SK-N-SH treated with all-trans-retinoic acid at 6 μM for 48 hours (cell line): ENCODE data around the gene TMEM232.

Experiments used
- ATAC-seq: fragments of 200-7000 bp; cut with Tn5 transposase; 3 replicates; pipeline ENCODE4 v1.9.1; 2020; ENCODE audit warnings: mild to moderate bottlenecking, moderate library complexity
- ARNTL ChIP-seq: fragments of 450-650 bp; formaldehyde crosslinking; IDR thresholded peaks from 2 replicates; pipeline ENCODE4 v1.5.0; 2020; ENCODE audit warnings: low read depth, mild to moderate bottlenecking, moderate library complexity, borderline replicate concordance
- CREB5 ChIP-seq: fragments of 250-450 bp; sonication (Bioruptor Pico); IDR thresholded peaks from 2 replicates; pipeline ENCODE4 v1.5.1; 2020; ENCODE audit warnings: low read depth, mild to moderate bottlenecking, moderate library complexity
- CSDC2 ChIP-seq: fragments of 250-450 bp; sonication (Bioruptor Pico); IDR thresholded peaks from 2 replicates; pipeline ENCODE4 v1.5.0; 2020; ENCODE audit warnings: mild to moderate bottlenecking, moderate library complexity
- ESRRG ChIP-seq: fragments of 250-450 bp; sonication (Bioruptor Pico); IDR thresholded peaks from 2 replicates; pipeline ENCODE4 v1.6.1; 2021; ENCODE audit warnings: mild to moderate bottlenecking
- GLIS3 ChIP-seq: fragments of 250-450 bp; sonication (Bioruptor Pico); IDR thresholded peaks from 2 replicates; pipeline ENCODE4 v1.5.0; 2020; ENCODE audit warnings: mild to moderate bottlenecking, moderate library complexity
- ISL1 ChIP-seq: fragments of 250-450 bp; sonication (Bioruptor Pico); IDR thresholded peaks from 2 replicates; pipeline ENCODE4 v2.1.2; 2022; ENCODE audit warnings: mild to moderate bottlenecking, moderate library complexity
- OSR1 ChIP-seq: fragments of 250-450 bp; sonication (Bioruptor Pico); IDR thresholded peaks from 2 replicates; pipeline ENCODE4 v1.8.0; 2022; ENCODE audit warnings: moderate library complexity, mild to moderate bottlenecking, inconsistent platforms
- PATZ1 ChIP-seq: fragments of 250-450 bp; sonication (Bioruptor Pico); IDR thresholded peaks from 2 replicates; pipeline ENCODE4 v1.8.0; 2020; ENCODE audit warnings: mild to moderate bottlenecking, moderate library complexity, borderline replicate concordance
- POU6F1 ChIP-seq: fragments of 250-450 bp; sonication (Bioruptor Pico); IDR thresholded peaks from 2 replicates; pipeline ENCODE4 v1.8.0; 2021; ENCODE audit warnings: low read depth, mild to moderate bottlenecking, moderate library complexity, borderline replicate concordance
- PPARA ChIP-seq: fragments of 250-450 bp; sonication (Bioruptor Pico); IDR thresholded peaks from 2 replicates; pipeline ENCODE4 v1.5.0; 2020; ENCODE audit warnings: mild to moderate bottlenecking, borderline replicate concordance
- RARB ChIP-seq: fragments of 250-450 bp; sonication (Bioruptor Pico); IDR thresholded peaks from 2 replicates; pipeline ENCODE4 v1.8.0; 2021; ENCODE audit warnings: mild to moderate bottlenecking, moderate library complexity
- TCF4 ChIP-seq: fragments of 250-450 bp; sonication (Bioruptor Pico); IDR thresholded peaks from 2 replicates; pipeline ENCODE4 v1.8.0; 2021; ENCODE audit warnings: mild to moderate bottlenecking, moderate library complexity, borderline replicate concordance
- TOX ChIP-seq: fragments of 250-450 bp; sonication (Bioruptor Pico); IDR thresholded peaks from 2 replicates; pipeline ENCODE4 v1.8.0; 2021; ENCODE audit warnings: mild to moderate bottlenecking, moderate library complexity, borderline replicate concordance
- ZFP30 ChIP-seq: fragments of 450-650 bp; formaldehyde crosslinking; IDR thresholded peaks from 2 replicates; pipeline ENCODE4 v1.5.0; 2022; ENCODE audit warnings: mild to moderate bottlenecking, moderate library complexity
- ZNF565 ChIP-seq: fragments of 450-650 bp; formaldehyde crosslinking; conservative IDR thresholded peaks from 2 replicates; pipeline ENCODE4 v1.5.0; 2020; ENCODE audit warnings: low read depth, mild to moderate bottlenecking, moderate library complexity
- ZNF70 ChIP-seq: fragments of 450-650 bp; formaldehyde crosslinking; IDR thresholded peaks from 2 replicates; pipeline ENCODE4 v1.5.0; 2020; ENCODE audit warnings: mild to moderate bottlenecking, moderate library complexity
- ZNF8 ChIP-seq: fragments of 450-650 bp; formaldehyde crosslinking; IDR thresholded peaks from 2 replicates; pipeline ENCODE4 v1.5.0; 2020; ENCODE audit warnings: mild to moderate bottlenecking, moderate library complexity
- TF ChIP-seq, protein P1 (sequence below): fragments of 250-450 bp; sonication (Bioruptor Pico); IDR thresholded peaks from 2 replicates; pipeline ENCODE4 v1.5.0; 2020; ENCODE audit warnings: mild to moderate bottlenecking, moderate library complexity
- TF ChIP-seq, protein P2 (sequence below): fragments of 250-450 bp; sonication (Bioruptor Pico); IDR thresholded peaks from 2 replicates; pipeline ENCODE4 v1.5.1; 2021; ENCODE audit warnings: mild to moderate bottlenecking, moderate library complexity

The TMEM232 gene

DNA sequence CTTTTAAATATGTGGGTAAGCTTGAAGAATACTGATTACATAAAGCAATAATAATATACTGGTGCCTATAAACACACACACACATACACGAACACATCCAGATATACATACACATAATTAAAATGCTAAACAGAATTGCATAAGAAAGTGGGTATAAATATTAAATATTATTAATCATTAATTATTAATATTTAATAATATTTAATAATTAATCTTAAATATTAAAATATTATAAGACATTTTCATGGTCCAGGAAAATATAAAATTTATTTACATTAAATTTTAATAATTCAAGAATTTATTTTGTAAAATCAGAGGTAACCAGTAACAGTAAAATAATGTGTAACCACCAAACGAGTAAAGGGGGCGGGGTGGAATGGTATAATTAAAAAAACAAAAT lies 178.3 kb downstream of the TMEM232 start:
- ATAC-seq = no peak
- TF ChIP-seq ZNF565 (CRISPR knock-in tag) (no peak), POU6F1 (CRISPR knock-in tag) (no peak), ZNF70 (CRISPR knock-in tag) (no peak), CSDC2 (CRISPR knock-in tag) (no peak), GLIS3 (CRISPR knock-in tag) (no peak), RARB (CRISPR knock-in tag) (no peak), PATZ1 (CRISPR knock-in tag) (no peak), ZNF8 (no peak), CREB5 (CRISPR knock-in tag) (no peak), TOX (CRISPR knock-in tag) (no peak), ARNTL (CRISPR knock-in tag) (no peak)

GRCh38 chr5:110547495-110547894 lies 179.0 kb downstream of the TMEM232 start:
- no peak for ATAC-seq
- no peak for TF ChIP-seq PPARA (CRISPR knock-in tag)
- TF ChIP-seq CREB5 (CRISPR knock-in tag) = no peak
- TF ChIP-seq, protein P1, sequence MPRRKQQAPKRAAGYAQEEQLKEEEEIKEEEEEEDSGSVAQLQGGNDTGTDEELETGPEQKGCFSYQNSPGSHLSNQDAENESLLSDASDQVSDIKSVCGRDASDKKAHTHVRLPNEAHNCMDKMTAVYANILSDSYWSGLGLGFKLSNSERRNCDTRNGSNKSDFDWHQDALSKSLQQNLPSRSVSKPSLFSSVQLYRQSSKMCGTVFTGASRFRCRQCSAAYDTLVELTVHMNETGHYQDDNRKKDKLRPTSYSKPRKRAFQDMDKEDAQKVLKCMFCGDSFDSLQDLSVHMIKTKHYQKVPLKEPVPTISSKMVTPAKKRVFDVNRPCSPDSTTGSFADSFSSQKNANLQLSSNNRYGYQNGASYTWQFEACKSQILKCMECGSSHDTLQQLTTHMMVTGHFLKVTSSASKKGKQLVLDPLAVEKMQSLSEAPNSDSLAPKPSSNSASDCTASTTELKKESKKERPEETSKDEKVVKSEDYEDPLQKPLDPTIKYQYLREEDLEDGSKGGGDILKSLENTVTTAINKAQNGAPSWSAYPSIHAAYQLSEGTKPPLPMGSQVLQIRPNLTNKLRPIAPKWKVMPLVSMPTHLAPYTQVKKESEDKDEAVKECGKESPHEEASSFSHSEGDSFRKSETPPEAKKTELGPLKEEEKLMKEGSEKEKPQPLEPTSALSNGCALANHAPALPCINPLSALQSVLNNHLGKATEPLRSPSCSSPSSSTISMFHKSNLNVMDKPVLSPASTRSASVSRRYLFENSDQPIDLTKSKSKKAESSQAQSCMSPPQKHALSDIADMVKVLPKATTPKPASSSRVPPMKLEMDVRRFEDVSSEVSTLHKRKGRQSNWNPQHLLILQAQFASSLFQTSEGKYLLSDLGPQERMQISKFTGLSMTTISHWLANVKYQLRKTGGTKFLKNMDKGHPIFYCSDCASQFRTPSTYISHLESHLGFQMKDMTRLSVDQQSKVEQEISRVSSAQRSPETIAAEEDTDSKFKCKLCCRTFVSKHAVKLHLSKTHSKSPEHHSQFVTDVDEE (CRISPR knock-in tag) = no peak
- no peak for TF ChIP-seq TCF4 (CRISPR knock-in tag)
- no peak for TF ChIP-seq ZNF565 (CRISPR knock-in tag)
- no peak for TF ChIP-seq ZNF8
- no peak for TF ChIP-seq ESRRG
- TF ChIP-seq, protein P2, sequence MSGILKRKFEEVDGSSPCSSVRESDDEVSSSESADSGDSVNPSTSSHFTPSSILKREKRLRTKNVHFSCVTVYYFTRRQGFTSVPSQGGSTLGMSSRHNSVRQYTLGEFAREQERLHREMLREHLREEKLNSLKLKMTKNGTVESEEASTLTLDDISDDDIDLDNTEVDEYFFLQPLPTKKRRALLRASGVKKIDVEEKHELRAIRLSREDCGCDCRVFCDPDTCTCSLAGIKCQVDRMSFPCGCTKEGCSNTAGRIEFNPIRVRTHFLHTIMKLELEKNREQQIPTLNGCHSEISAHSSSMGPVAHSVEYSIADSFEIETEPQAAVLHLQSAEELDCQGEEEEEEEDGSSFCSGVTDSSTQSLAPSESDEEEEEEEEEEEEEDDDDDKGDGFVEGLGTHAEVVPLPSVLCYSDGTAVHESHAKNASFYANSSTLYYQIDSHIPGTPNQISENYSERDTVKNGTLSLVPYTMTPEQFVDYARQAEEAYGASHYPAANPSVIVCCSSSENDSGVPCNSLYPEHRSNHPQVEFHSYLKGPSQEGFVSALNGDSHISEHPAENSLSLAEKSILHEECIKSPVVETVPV (CRISPR knock-in tag) = no peak
- no peak for TF ChIP-seq POU6F1 (CRISPR knock-in tag)
- TF ChIP-seq, all 23 proteins: peak for 0

GRCh38 chr5:110545716-110546115 lies 180.8 kb downstream of the TMEM232 start:
- no peak for TF ChIP-seq TOX (CRISPR knock-in tag)
- TF ChIP-seq ISL1 (CRISPR knock-in tag) = no peak
- TF ChIP-seq TCF4 (CRISPR knock-in tag) = no peak
- TF ChIP-seq OSR1 (CRISPR knock-in tag) = no peak
- TF ChIP-seq CSDC2 (CRISPR knock-in tag) = no peak
- TF ChIP-seq, protein P1 (CRISPR knock-in tag) = no peak
- no peak for TF ChIP-seq ESRRG
- TF ChIP-seq ZNF565 (CRISPR knock-in tag) = no peak
- TF ChIP-seq, protein P2 (CRISPR knock-in tag) = no peak
- no peak for TF ChIP-seq ZFP30 (CRISPR knock-in tag)
- TF ChIP-seq, all 23 proteins: peak for 0
- ATAC-seq = no peak
